GM18519 (cell line): ENCODE data around the gene ARHGAP18.
A peak's percentile ranks its signal among the peaks of the same experiment; 100 is the strongest.

Source experiments
- ATAC-seq: cut with Tn5 transposase; IDR thresholded peaks from one replicate; pipeline ENCODE4 v1.9.1; 2021; ENCODE audit warnings: mild to moderate bottlenecking, moderate library complexity; ENCODE audit not compliant: unreplicated experiment, low FRiP score

ARHGAP18 gene, protein sequence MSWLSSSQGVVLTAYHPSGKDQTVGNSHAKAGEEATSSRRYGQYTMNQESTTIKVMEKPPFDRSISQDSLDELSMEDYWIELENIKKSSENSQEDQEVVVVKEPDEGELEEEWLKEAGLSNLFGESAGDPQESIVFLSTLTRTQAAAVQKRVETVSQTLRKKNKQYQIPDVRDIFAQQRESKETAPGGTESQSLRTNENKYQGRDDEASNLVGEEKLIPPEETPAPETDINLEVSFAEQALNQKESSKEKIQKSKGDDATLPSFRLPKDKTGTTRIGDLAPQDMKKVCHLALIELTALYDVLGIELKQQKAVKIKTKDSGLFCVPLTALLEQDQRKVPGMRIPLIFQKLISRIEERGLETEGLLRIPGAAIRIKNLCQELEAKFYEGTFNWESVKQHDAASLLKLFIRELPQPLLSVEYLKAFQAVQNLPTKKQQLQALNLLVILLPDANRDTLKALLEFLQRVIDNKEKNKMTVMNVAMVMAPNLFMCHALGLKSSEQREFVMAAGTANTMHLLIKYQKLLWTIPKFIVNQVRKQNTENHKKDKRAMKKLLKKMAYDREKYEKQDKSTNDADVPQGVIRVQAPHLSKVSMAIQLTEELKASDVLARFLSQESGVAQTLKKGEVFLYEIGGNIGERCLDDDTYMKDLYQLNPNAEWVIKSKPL

DNA sequence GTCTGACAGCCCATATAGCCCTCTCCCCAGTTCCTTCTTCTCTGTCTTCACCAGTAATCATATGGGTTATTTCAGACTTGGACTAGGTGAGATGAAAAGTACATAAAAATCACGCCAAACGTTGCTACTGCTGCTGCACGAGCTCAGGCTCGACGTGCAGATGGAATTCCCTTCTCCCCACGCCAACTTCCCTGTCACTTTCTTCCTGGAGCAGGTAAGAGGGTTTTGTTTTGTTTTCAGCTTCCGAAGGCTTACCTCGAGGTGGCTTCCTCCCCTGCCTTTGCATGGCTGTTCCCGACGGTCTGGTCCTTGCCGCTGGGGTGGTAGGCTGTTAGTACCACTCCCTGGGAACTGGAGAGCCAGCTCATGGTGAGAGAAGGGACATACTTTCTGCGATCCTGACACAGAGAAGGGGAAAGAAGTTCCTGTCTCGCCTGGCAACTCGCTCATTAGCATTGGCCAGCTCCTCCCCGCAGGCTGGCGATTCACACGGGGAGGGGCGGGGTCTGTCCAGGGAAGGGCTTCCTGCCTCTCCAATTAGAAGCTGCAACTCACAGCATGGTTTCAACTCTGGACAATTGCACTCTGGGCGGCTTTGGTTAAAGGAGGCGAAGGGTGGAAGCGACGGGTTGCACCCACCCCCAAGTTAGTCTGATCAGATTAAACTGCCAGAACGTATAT is at the start of gene ARHGAP18:
Gene ARHGAP18, minus strand, starts transcription at position 409 of the 681 bp plus-strand sequence. Its CDS starts 41 bp downstream, at position 368.
- peak; percentile 80 for ATAC-seq

DNA sequence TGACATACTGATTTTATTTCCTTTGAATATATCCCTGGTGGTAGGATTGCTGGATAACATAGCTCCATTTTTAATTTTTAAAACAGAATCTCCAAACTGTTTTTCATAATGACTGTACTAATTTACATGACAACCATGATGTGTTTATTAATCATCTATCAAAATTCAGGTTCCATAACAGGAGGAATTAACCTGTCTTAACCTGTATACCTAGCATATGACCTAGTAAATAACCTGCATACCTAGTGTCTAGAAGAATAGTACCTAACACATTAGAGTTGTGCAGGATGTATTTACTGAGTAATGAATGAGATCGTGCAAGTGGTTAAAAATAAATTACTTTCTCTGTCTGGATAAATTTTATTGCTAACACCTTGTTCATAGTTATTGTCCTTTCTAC is 45.8 kb upstream of the ARHGAP18 start:
- ATAC-seq: no peak

DNA sequence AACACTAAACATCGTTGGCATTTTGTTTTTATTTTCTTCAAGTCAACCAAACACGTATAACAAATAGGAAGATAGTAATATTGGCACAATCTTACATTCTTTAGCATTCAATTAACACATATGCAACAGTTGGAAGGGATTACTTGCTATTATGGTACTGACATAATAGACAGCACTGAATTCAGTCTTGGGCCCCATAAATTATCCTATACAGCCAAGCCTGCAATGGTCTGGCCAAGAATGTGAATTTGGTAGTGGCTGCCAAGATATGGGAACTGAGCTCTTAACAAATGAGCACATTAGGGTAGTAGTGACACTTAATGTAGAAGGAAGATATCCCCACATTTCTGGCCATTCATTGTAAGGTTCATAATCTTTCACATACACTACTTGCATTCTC is 44.8 kb upstream of the ARHGAP18 start:
- no peak for ATAC-seq

DNA sequence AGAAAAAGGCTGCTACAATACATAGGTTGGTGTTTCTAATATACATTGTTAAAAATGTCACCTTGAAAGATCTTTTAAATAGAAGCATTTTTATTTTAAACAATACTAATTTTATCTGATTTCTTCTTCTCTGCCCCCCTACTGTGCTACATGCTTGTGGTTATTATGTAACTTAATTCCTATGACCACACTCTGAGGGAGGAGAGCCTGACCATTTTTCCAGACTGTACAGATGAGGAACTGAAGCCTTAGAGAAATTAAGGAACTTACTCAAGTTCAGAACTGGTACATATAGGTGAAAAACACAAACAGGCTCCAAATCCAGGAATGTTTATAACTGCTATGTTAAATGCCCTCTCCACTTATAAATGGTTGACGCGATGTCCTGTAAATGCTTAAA is 43.4 kb upstream of the ARHGAP18 start:
- ATAC-seq: no peak

DNA sequence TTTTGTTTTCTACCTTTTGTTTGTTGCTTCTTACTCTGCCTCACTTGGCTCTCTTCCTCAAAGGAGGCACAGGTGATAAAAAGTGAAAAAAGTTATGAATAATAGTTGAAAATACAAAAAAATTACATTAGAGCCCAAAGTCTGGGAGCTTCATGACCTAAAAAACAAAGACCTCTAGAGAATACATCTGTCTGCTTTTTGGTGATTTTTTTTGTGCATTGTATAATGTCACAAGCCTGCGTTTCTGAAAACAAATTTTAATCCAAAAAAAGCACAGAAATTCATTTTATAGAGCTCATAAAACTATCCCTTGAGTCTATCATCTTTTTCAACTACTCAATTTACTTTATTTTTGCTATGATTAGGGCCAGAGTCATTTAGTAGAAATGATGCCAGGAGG is 41.4 kb upstream of the ARHGAP18 start:
- ATAC-seq: no peak

DNA sequence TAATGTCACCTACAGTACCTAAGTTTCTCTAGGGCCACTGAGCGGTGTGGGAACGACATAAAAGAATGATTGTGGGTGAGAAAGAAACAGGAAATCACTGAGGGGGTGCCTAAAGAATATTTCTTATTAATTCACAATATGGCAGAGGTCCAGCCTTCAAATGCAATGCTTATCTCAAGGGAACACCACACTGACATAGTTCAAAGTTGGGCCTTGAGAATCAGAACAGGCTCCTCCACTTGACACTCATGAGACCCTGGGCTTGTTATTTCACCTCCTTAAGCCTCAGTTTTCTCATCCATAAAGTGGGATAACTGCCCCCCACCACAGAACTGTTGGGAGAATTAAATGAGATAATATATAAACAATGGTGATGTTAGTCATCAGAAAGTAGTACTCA is 40.4 kb upstream of the ARHGAP18 start:
- ATAC-seq: no peak

DNA sequence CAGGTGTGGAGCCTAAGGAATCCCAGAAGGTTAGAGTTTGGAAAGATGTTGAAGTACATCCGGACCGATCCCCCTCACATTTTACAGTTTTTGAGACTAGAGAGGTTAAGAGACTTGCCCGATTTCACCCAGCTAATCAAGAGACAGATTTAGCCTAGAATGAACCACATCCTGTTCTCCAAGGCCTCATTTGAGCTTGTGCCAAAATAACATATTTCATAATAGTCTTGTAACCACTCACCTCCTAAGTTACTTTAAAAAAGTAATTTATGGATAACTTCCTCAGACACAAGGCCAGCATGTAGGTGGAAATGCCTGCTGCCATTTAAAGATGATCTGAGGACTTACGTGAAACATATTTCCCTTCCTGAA is 39.8 kb upstream of the ARHGAP18 start:
- ATAC-seq: peak; percentile 28

DNA sequence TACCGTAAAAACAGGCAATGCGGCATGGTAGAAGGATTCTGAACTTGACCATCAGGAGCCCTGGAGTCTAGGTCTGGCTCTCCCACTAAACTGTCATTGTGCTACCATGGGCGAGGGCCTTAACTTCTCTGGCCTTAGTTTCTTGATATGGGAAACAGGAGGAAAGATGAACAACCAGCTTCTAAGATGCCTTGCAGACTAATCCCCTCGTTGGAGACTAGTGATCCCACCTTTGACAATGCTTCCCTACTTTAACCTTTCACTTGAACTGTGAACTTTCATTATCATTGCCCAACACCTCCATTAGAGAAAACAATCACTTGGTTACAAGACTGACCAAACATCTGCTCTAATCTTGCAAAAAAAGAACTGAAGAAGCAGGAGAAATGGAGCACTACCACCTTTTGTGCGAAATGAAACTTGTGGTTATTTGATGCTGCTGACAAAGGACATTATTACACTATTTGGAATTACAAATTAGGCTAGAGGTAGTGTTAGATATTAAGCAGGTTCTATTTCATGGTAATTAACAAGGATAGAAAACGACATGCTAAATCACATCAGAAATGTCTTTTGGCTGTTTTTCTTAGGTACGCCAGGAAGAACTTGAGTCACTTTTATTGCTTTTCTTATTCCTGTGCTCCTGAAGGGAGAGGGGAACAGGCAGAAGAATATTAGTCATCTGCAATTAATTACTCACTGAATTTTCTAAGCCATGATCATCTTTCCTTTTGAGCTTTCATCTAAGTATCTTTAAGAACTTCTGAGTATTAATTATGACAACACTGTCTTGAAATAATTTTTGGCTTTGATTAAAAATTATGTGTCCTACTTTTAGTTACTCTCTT is 39.1 kb upstream of the ARHGAP18 start:
- ATAC-seq: no peak

DNA sequence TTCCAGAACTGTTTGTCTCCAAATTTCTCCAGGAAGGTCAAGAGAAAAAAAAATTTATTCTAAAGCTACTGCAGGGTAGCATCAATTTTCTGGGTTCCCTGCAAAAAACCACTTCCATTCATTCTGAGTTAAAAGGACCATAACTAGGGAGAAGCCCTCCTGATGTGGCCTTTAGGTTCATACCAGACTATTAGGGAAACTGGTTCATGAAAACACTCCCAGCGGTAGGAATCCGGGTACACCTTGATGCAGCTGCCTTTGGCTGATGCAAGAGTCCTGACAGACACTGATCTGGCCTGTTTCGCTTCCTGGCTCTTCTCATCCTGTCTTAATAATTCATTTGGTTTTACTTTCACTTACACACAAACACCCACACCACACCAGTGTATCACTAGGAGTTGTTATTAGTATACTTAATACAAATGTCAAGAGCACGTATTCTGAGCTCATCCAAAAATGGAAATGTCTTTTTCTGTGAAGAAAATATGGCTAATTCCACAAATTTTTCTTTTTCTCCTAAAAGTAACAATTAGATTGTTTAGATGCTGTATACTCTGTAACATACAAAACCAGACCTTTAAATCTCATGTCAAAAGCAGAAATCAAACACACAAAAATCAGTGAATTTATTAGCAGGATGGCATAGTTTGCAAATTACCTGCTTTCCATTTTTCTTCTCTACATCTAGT is 38.4 kb upstream of the ARHGAP18 start:
- peak; percentile 81 for ATAC-seq

DNA sequence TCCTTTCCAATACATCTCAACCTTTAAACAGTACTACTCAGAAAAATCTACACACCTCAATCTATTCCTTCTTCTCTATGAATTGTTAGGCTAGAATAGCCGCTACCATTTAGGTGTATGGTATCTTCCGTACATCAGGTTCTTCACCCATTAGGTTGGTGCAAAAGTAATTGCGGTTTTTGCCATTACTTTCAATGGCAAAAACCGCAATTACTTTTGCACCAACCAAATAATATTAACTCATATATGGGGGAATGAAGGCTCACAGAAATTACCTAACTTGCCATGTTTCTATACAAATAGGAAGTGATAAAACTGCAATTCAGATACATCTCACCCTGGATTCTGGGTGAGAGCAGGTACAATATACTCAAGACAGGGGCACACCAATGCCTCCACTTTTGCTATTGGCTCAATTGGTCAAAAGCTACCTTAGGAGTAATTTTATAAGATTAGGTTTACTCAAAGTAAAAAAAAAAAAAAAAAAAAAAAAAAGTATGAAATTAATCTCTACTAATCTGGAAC is 37.7 kb upstream of the ARHGAP18 start:
- no peak for ATAC-seq

DNA sequence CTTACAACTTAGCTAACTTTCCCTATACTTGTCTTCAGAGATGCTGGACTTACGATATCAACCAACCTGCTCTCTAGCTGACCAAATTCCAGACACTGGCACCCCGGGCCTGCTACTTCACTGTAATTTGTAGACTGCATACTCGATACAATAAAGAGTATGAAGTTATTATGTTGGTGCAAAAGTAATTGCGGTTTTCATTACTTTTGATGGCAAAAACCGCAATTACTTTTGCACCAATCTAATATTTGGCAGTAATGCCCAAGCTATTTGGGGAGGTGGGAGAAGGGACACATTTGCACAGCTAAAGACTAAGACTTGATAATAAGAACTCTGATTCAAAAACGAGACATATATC is 34.9 kb upstream of the ARHGAP18 start:
- no peak for ATAC-seq

DNA sequence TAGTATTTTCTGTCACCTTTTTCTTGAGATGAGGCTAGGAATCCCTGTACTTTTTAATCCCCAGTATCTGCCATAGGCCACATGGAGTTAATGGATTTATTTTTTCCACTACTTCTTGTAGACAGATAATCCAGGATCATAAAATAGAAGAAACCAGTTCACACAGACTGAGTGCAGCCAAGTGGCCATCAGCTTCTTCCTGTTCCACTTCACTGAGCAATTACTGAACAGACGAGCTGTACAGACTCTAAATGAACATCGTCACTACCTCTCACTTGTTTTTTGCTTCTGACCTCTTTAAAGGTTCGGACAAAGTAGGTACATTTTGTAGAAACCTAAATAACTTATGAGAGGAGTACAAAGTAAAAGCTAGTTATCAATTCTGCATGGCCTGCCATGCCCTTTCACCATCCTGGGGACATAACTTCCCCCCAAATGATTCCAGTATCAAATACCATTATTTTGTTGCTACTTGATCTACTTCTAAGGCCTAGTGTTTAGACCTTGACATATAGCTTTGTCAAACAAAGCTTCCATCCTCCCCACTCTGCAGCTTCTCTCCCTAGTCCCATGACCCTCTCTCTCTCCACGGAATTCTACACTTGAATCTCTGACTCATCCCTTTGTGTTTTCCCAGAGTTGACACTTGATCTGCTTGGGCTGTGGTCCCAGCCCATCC is 34.4 kb upstream of the ARHGAP18 start:
- peak; percentile 29 for ATAC-seq

DNA sequence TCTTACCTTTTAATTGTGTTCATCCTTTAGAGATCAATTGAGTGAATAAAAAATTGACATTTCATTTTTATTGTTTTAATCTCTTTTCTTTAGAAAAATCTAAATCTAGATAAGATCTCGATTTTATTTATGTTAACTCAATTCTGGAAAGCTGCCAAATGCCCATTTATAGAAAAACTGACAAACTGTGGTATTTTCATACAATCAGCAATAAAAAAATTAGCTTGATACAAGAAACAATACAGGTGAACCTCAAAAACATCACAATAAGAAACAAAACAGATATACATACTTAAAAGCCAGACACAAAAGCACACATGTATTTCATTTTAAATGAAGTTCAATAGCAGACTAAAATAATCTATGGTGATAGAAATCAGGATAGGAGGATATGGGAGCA is 30.0 kb upstream of the ARHGAP18 start:
- no peak for ATAC-seq

DNA sequence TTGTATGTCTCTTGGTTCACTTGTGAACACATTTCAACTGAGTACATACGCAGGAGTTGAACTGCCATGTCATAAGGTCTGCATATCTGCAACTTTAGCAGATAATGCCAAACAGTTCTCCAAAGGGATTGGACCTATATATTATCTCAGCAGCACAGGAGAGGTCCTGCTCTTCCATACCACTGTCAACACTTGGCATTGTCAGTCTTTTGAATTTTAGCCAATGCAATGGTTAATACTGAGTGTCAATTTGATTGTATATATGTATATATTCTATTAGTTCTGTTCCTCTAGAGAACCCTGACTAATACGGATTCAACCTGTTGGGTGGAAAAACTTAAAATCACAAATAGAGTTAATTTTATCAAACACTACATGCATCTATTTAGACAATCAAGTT is 26.1 kb upstream of the ARHGAP18 start:
- ATAC-seq: no peak

DNA sequence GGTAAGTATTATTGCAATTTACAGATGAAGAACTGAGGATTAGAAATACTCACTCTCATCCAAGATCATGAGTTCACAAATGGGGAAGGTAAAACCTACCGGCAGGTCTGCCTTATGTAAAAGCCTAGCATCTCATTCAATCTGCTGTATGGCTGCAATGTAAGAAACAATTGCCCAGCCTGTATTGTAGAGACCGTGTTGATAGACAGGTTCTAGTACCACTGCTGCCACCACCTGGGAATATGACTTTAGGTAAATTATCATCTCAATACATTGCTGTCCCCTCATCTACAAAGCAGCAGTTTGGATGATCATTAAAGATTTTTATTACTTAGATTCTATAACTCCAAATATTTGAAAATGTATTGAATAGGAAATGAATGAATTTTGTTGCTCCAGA is 23.3 kb upstream of the ARHGAP18 start:
- no peak for ATAC-seq

DNA sequence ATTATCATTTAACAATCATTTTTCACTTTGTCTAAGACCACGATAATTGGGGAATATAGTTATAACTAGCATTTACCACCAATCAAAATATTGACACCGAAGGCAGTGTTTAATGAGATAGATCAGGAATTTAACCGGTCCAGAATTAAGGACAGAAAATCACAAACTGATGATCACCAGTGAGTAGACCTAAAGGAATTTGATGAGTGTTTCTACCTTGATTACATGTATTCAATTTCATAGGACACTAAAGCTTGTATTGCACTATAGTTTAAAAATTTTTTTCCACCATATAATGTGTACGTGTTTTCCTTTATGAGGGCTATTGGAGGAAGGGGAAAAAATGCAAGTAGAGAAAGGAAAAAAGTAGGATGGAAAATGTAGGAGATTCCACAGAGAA is 22.6 kb upstream of the ARHGAP18 start:
- no peak for ATAC-seq

DNA sequence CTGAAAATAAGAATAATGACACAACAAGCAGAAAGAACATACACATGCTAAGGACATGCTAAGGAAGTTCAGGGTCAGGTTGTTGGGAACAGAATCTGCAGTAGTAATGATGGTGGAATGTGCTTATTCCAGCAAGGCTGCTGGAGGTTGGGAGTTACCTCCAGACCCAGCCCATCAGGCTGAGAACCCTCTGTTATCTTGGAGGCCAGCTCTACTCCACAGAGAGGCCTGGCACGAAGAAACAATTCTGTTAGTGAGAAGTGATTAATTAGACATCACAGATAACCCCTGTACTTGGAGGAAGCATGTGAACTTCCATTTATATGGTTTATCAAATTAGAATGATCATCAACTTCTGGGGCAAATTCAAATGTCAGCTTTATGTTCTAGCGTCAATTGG is 22.1 kb upstream of the ARHGAP18 start:
- ATAC-seq: no peak

DNA sequence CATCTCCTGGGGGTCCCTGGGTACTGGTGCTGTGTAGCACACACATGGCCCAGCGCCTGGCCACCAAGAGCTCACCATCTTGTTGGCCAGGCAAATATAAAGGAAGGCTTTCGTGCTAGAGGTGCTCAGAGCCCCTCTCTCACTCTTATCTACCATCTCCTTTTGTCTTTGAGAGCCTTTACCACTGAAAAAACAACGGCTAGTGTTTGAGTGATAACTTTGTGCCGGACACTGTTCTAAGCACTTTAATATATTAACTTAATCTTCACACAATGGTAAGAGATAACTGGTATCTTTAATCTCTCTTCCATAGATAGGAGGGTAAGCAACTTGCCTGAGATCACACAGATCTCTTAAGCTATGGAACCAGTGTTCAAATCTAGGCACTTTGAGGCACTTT is 21.5 kb upstream of the ARHGAP18 start:
- no peak for ATAC-seq

DNA sequence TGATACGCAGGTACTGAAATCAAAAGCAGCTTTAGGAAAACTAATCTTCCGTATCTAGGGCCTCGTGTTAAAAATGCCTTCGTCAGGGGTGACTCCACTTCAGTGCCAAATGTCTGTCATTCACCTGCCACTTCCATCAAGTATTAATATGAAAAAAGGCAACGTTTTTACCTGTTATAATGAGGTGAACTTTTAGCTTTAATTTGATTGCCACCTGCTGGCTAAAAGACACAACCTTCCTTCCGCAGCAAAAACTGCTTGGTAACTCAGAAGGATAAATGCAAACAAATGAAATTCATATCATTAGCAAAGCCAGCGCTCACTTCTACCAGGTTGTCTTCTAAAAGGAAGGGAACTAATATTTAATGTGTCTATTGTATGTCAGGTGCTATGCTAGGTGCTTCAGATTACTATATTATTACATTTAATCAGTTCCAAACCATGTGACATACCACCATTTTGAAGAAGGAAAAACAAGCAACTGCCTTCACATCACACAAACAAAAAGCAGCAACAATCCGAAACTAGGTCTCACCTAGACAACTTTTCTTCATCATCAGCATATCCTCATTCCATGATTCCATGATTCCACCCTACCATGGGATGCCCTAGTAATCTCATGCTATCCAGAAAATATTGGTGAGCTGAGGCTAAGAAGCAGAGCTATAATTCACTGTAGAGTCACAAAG is 20.6 kb upstream of the ARHGAP18 start:
- ATAC-seq: no peak
